Stomach (tissue), 9 donors: ENCODE measurements around the gene COX4I2. TPM values are rescaled to one million over a fixed set of nuclear protein-coding genes. Genes with fewer than 3 reads are reported as not detected.
A peak's percentile ranks its signal among the peaks of the same experiment; 100 is the strongest.

Experiments
- DNase-seq, 2 donors: peaks; one replicate each; pipeline versions ENCODE4 v3.0.0 to v3.0.0-alpha.2; 2013 to 2019
- H3K27ac ChIP-seq, 5 donors: fragments of 200-600 bp in 4 of 5; sonication (generic) in 4 of 5; one replicate each; pipeline ENCODE4 v1.5.1; 2013 to 2019; ENCODE audit warnings: mild to moderate bottlenecking in 1 of 5, moderate library complexity in 1 of 5
- H3K27me3 ChIP-seq, 3 donors: fragments of 200-600 bp; sonication (generic); one replicate each; pipeline ENCODE4 v1.5.1; 2017 to 2019; ENCODE audit warnings: mixed run types in 1 of 3
- H3K36me3 ChIP-seq, 4 donors: fragments of 200-600 bp; sonication (generic); 1 replicate in 3 of 4; 2 replicates in 1 of 4; pipeline ENCODE4 v1.5.1; 2016 to 2019
- H3K4me1 ChIP-seq, 4 donors: fragments of 200-600 bp; sonication (generic); one replicate each; pipeline ENCODE4 v1.5.1; 2016 to 2019
- H3K4me3 ChIP-seq, 4 donors: fragments of 200-600 bp; sonication (generic) in 3 of 4; one replicate each; pipeline ENCODE4 v1.5.1; 2016 to 2019; ENCODE audit warnings: mild to moderate bottlenecking in 1 of 4
- H3K9me3 ChIP-seq, 4 donors: fragments of 200-600 bp; sonication (generic); one replicate each; pipeline ENCODE4 v1.5.1; 2016 to 2019
- EP300 ChIP-seq: sonication (generic); formaldehyde crosslinking; IDR thresholded peaks from one replicate; pipeline ENCODE4 v1.6.1; 2017; ENCODE audit warnings: antibody characterized with exemption
- POLR2A ChIP-seq, 4 donors: fragments of 450-650 bp; IDR thresholded peaks; one replicate each; pipeline ENCODE4 v1.6.1; 2016; ENCODE audit warnings: antibody characterized with exemption in 4 of 4, control low read depth in 2 of 4, mild to moderate bottlenecking in 1 of 4, moderate library complexity in 1 of 4
- POLR2AphosphoS5 ChIP-seq, 3 donors: sonication (generic); formaldehyde crosslinking; IDR thresholded peaks; one replicate each; pipeline ENCODE4 v1.6.1; 2016; ENCODE audit warnings: antibody characterized with exemption in 3 of 3
- WGBS, 5 donors: extraction: QIAGEN DNeasy Blood & Tissue Kit in 3 of 5; methylation state at CpG; one replicate each; pipeline versions ENCODE4 v1.1.5 to v1.1.7; 2013 to 2018; 5-methylcytosine and 5-hydroxymethylcytosine counted together
- intact Hi-C: fragments of 100-400 bp; cut with DNase I; formaldehyde crosslinking; loops from one replicate; pipeline ENCODE4 v1.15.1; 2023; ENCODE audit warnings: low total_unique reads
- polyA plus RNA-seq, 3 donors: library from polyadenylated mRNA; stranded (reverse); fragments of 200-250 nt; gene quantifications; one replicate each; pipeline ENCODE4 v1.2.3, GENCODE V29; 2013
- total RNA-seq, 5 donors: library from RNA; depleted of rRNA; stranded (reverse); fragments of >200 nt; gene quantifications; one replicate each; pipeline versions ENCODE4 v1.1.0 to v1.2.3, GENCODE V29; 2014 to 2016
- TF ChIP-seq, protein P1 (sequence below), 7 experiments: fragments of 450-650 bp in 4 of 7; fragments of 200-600 bp in 3 of 7; sonication (generic) in 3 of 7; IDR thresholded peaks; one replicate each; pipeline ENCODE4 v1.5.1; 2016 to 2019; ENCODE audit warnings: antibody characterized with exemption in 7 of 7, control low read depth in 2 of 7, mild to moderate bottlenecking in 1 of 7
- donor health status: healthy with polysubstance abuse.
- donor health status: Bipolar disorder and iron deficiency.
- donor health status: healthy.

COX4I2 gene
- total and polyA plus RNA-seq, 8 donors, result 1.8 to 6.7 (median 4.2) TPM; not detected in 3

DNA sequence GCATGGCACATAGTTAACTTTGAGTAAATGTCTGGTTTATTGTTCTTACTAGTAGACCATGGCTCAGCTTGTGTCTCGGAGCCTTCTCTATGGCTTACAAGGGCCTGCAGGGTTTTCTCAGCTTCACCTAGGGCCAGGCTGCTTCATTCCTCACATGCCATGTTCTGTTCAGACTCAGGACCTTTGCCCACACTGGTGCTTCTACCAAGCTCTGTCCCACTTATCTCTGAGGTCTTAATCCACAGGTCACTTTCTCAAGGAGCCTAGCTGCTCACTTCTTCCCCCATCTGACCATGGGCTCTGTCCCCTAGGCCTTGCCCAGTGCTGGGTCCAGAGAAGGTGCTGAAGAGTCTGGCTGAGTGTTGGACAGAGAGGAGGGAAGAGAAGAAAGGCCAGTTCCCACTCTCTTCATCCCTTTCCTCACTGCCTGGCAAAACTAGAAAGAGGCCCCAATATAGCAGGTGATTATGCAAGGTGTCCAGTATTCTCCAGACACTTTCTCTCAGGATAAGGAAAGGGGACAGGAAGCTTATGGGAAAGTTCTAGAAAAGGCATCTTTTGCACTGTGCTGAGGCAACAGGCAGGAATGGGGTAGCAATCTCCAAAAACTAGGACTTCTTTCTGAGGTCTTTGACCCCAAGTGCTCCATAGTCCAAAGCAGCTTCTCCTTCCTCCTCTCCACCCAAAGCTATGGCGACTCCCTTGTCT, 40.0 kb downstream of the COX4I2 start:
- no peaks in the 10 kb centered on the region for H3K27me3 ChIP-seq
- H3K4me1 ChIP-seq, result peaks cover 64 to 98% (median 84%) of the 10 kb centered on the region in 4 donors
- H3K27ac ChIP-seq, result peak overlapping the region in 4 of 5 donors; percentile 11 to 88 (median 50)
- DNase-seq, result no peak
- intact Hi-C loops, result no loop called here
- no peak overlapping the region for H3K4me3 ChIP-seq
- TF ChIP-seq POLR2AphosphoS5 (IDR thresholded peaks at IDR 0.05) (no peak), EP300 (no peak)
- H3K36me3 ChIP-seq, result peaks cover 4 to 44% (median 33%) of the 10 kb centered on the region in 4 donors
- WGBS, 5 donors, result 89 to 100% (median 97%) methylated on average over 2 of the region's 2 CpGs
- no peaks in the 10 kb centered on the region for H3K9me3 ChIP-seq

DNA sequence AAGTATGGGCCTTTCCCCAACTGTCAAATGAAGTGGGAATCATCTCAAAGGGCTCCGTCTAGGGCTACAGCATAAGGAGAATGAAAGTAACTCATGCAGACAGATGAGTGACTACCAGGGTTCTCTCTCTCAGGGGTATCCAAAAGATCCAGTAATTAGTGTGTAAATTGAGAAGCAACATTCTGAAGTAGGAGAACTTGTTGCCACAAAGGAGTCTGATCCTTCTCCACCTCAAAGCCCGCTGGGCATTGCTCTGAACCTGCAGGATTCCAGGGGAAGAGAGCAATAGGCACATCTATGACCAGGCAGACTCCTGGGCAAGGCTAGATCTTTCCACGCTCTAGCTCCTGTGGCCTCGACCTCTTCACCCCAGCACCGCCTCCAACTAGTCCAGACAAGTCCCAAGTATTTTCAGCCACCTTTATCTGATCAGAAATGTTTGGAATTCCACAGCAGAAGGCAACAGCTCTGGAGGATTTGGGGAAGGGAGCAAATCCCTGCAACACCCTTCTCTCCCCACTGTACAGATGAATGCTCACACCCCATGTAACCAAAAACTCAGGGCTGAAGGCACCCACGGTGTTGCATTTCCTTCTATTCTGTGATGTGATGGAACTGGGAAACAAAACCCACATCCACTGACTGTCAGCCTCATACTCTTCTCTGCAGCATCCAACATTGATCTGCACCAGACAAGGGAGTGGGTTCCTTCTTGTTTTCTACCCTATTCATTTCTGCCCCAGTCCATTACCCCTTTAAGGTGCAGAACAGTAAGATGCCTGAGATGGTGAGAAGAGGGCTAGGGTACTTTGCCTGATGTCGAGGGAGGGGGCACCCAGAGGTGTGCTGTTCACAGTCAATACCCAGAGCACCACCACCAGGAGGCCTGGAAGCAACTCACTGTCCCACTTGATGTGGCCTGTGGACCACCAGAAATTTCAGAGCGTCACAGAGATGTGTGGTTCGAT, 41.0 kb downstream of the COX4I2 start:
- Histone ChIP-seq H3K4me1 (peaks cover 63 to 96% (median 83%) of the 10 kb centered on the region in 4 donors), H3K9me3 (no peaks in the 10 kb centered on the region), H3K4me3 (no peak overlapping the region), H3K27ac (peak overlapping the region; percentile 23 to 88 (median 52)), H3K36me3 (peaks cover 4 to 40% (median 33%) of the 10 kb centered on the region in 4 donors), H3K27me3 (no peaks in the 10 kb centered on the region)
- TF ChIP-seq POLR2A (IDR thresholded peaks at IDR 0.05), result no peak
- no peak for TF ChIP-seq POLR2AphosphoS5 (IDR thresholded peaks at IDR 0.05)
- no peak for TF ChIP-seq EP300
- TF ChIP-seq, protein P1, sequence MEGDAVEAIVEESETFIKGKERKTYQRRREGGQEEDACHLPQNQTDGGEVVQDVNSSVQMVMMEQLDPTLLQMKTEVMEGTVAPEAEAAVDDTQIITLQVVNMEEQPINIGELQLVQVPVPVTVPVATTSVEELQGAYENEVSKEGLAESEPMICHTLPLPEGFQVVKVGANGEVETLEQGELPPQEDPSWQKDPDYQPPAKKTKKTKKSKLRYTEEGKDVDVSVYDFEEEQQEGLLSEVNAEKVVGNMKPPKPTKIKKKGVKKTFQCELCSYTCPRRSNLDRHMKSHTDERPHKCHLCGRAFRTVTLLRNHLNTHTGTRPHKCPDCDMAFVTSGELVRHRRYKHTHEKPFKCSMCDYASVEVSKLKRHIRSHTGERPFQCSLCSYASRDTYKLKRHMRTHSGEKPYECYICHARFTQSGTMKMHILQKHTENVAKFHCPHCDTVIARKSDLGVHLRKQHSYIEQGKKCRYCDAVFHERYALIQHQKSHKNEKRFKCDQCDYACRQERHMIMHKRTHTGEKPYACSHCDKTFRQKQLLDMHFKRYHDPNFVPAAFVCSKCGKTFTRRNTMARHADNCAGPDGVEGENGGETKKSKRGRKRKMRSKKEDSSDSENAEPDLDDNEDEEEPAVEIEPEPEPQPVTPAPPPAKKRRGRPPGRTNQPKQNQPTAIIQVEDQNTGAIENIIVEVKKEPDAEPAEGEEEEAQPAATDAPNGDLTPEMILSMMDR (IDR thresholded peaks at IDR 0.05), result no peak
- intact Hi-C loops, result no loop called here
- 54 to 71% (median 60%) methylated on average over 9 of the region's 9 CpGs for WGBS, 5 donors
- DNase-seq, result peak in 1 of 2 donors; percentile 62

DNA sequence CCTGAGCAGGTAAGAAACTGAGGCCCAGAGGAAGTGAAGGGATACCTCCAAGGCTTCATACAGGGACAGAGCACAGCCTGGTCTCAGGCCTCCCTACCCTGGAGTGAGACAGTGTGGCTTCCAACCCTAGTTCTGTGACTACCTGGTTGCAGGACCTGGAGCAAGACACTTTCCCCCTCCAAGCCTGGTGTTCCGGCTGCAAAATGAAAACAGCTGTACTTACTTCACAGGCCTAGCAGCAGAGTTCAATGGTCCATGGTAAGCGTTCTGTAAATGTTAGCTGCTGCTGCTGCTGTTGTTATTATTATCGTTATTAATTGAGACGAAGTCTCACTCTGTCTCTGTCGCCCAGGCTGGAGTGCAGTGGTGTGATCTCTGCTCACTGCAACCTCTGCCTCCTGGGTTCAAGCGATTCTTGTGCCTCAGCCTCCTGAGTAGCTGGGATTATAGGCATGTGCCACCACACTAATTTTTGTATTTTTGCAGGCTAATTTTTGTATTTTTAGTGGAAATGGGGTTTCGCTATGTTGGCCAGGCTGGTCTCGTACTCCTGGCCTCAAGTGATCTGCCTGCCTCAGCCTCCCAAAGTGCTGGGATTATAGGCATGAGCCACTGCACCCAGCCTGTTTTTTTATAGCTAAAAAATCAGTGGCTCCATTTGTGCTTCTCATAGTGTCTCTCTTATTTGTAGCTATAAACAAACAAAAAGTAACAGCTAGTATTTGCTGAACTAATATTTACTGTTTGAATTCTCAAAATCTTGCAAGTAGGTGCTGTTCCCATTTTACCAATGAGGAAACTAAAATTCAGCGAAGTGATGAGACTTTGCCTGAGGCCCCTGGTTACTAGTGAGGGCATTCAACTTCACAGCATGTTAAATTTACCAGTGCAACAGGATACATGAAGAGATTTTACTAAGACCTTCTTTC, 41.9 kb downstream of the COX4I2 start:
- Histone ChIP-seq H3K36me3 (peaks cover 4 to 48% (median 39%) of the 10 kb centered on the region in 4 donors), H3K27me3 (no peaks in the 10 kb centered on the region), H3K9me3 (no peaks in the 10 kb centered on the region), H3K4me3 (no peak overlapping the region), H3K4me1 (peaks cover 63 to 99% (median 79%) of the 10 kb centered on the region in 4 donors), H3K27ac (peak overlapping the region; percentile 23 to 88 (median 52))
- TF ChIP-seq POLR2AphosphoS5 (IDR thresholded peaks at IDR 0.05) (no peak), EP300 (no peak), POLR2A (IDR thresholded peaks at IDR 0.05) (no peak)
- TF ChIP-seq, protein P1 (IDR thresholded peaks at IDR 0.05), result no peak
- intact Hi-C loops, result no loop called here
- 55 to 74% (median 67%) methylated on average over 7 to 9 of the region's 9 CpGs for WGBS, 5 donors
- no peak for DNase-seq

DNA sequence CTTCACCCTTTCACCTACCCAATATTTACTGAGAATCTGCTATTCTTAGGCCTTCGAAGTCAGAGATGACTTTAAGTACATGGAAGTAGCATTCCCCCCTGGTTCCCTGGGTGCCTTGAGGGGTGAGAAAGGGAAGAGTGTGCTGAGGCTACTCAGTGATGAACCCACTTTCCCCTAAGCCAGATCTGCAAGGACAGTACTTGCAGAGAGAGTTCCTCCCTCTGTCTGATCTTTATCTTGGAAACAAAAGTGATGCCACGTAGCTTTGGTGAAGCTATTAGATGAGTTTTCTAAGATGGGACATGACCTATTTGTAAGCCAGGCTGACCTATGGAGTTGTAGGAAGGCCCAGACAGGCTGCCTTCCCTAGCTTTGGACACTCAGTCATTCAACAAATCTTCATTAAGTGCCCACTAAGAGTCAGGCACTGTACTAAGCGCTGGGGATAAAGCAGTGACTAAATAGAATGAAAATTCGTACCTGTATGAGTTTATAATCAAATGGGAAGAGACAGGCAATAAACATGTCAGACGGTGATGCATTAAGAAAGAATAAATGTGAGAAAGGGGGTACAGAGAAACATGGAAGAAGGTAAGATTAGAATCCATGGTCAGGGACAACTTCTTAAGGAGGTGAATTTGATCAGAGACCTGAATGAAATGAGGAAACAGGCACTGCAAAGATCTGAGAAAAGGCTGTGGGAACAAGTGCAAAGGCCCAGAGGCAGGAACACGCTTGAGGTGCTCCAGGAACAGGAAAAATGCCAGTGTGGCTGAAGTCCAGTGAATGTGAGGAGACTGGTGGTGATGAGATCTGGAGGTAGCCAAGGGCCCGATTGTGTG, 42.8 kb downstream of the COX4I2 start:
- Histone ChIP-seq H3K27ac (peak overlapping the region; percentile 23 to 88 (median 52)), H3K36me3 (peaks cover 4 to 51% (median 39%) of the 10 kb centered on the region in 4 donors), H3K4me3 (no peak overlapping the region), H3K27me3 (no peaks in the 10 kb centered on the region), H3K9me3 (no peaks in the 10 kb centered on the region), H3K4me1 (peaks cover 61 to 98% (median 76%) of the 10 kb centered on the region in 4 donors)
- TF ChIP-seq POLR2AphosphoS5 (IDR thresholded peaks at IDR 0.05) (no peak), POLR2A (IDR thresholded peaks at IDR 0.05) (no peak)
- TF ChIP-seq, protein P1 (IDR thresholded peaks at IDR 0.05), result no peak
- 67 to 79% (median 69%) methylated on average over 7 of the region's 7 CpGs for WGBS, 5 donors
- intact Hi-C loops, result no loop called here
- DNase-seq, result no peak
